ENCODE measurements around the gene CTCFL.

GRCh38 chr20:57529160-57529585, 4.2 kb upstream of the CTCFL start:
- TF ChIP-seq CTCF (IDR thresholded peaks at IDR 0.05) (no peak), EP300 (IDR thresholded peaks at IDR 0.05; ENCODE audit: low read depth) (no peak), POLR2AphosphoS5 (IDR thresholded peaks at IDR 0.05) (no peak)
